Colonic mucosa (tissue), 4 donors: Measurements from ENCODE around the gene OAS1. TPM values are rescaled to one million over a fixed set of nuclear protein-coding genes. Genes with fewer than 3 reads are reported as not detected.

Experiments
- DNase-seq: peaks from one replicate; pipeline ENCODE4 v3.0.0-alpha.2; 2020
- H3K27ac ChIP-seq: fragments of 200-600 bp; one replicate; pipeline ENCODE4 v1.8.0; 2021
- H3K27me3 ChIP-seq: fragments of 200-600 bp; one replicate; pipeline ENCODE4 v1.8.0; 2021
- H3K36me3 ChIP-seq: fragments of 200-600 bp; one replicate; pipeline ENCODE4 v1.8.0; 2021
- H3K4me1 ChIP-seq: fragments of 200-600 bp; one replicate; pipeline ENCODE4 v1.8.0; 2021; ENCODE audit warnings: mild to moderate bottlenecking
- H3K4me3 ChIP-seq: fragments of 200-600 bp; one replicate; pipeline ENCODE4 v1.8.0; 2021
- H3K9ac ChIP-seq, 2 donors: one replicate each; pipeline ENCODE4 v1.7.0; 2013; ENCODE audit warnings: control low read depth in 2 of 2, low read depth in 2 of 2, low read length in 2 of 2
- H3K9me3 ChIP-seq: fragments of 200-600 bp; one replicate; pipeline ENCODE4 v1.8.0; 2021
- CTCF ChIP-seq: fragments of 200-600 bp; IDR thresholded peaks from one replicate; pipeline ENCODE4 v1.8.0; 2022; ENCODE audit warnings: antibody characterized with exemption, mild to moderate bottlenecking
- intact Hi-C: fragments of 100-400 bp; cut with DNase I; formaldehyde crosslinking; loops from one replicate; pipeline ENCODE4 v1.14.1; 2022
- total RNA-seq, 2 donors: library from RNA; stranded (reverse); fragmentation: NEBNext Ultra II Directional in 1 of 2; extraction: Animal tissue kit (Norgen Biotek cat#: 25700) in 1 of 2; gene quantifications; one replicate each; pipeline ENCODE4 v1.2.1, GENCODE V29; 2021
- donor health status: healthy.
- donor health status: DM: no; HTN: no; CAD: no.
- donor health status: DM: no; HTN: no; CAD: no.

The OAS1 gene
- total RNA-seq, 2 donors from 2014 or later, result 98.2 to 110 TPM

- H3K9ac ChIP-seq, result no peak overlapping the region
- H3K9me3 ChIP-seq, result no peaks in the 10 kb centered on the region
- intact Hi-C loops, result no loop called here
- no peak overlapping the region for H3K27ac ChIP-seq
- no peak for TF ChIP-seq CTCF
- no peaks in the 10 kb centered on the region for H3K4me1 ChIP-seq
- DNase-seq, result no peak
- no peak overlapping the region for H3K4me3 ChIP-seq
- H3K27me3 ChIP-seq, result no peaks in the 10 kb centered on the region
- no peaks in the 10 kb centered on the region for H3K36me3 ChIP-seq
Observed at GRCh38 chr12:112898380-112898779, 8.4 kb upstream of the OAS1 start.

- DNase-seq, result peak; percentile 68
- no peaks in the 10 kb centered on the region for H3K9me3 ChIP-seq
- intact Hi-C loops, result loop anchor here (5.0 kb wide), 1 partner anchor 37 kb away; the partner anchor contains the start of gene OAS3
- no peak overlapping the region for H3K27ac ChIP-seq
- no peaks in the 10 kb centered on the region for H3K4me1 ChIP-seq
- H3K36me3 ChIP-seq, result no peaks in the 10 kb centered on the region
- no peak overlapping the region for H3K9ac ChIP-seq
- H3K4me3 ChIP-seq, result no peak overlapping the region
- H3K27me3 ChIP-seq, result no peaks in the 10 kb centered on the region
- TF ChIP-seq CTCF, result peak; percentile 67
Observed at GRCh38 chr12:112900298-112901145, 6.2 kb upstream of the OAS1 start.

DNA sequence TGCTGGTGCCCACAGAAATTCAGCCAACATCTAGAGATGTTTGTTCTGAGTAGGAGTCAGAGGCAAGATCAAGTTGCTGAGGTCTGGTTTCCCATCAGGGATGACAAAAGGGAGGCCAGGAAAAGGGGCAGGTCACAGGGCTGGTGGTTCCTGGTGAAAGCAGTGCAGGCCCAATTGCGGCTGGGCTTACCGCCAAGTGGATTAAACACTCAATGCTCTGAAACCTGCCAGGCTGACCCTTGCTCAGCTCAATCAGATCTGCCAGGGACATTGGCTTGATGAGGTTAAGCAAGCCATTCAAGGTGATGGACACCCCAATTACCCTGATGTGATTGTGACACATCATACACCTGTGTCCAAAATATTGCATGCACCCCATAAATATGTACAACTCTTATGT lies 5.5 kb upstream of the OAS1 start:
- H3K36me3 ChIP-seq, result no peaks in the 10 kb centered on the region
- no peak for TF ChIP-seq CTCF
- no peak overlapping the region for H3K27ac ChIP-seq
- intact Hi-C loops, result loop anchor here (5.0 kb wide), 1 partner anchor 36 kb away; the partner anchor contains the start of gene OAS3
- no peaks in the 10 kb centered on the region for H3K27me3 ChIP-seq
- H3K4me3 ChIP-seq, result no peak overlapping the region
- peak; percentile 80 for DNase-seq
- H3K9me3 ChIP-seq, result no peaks in the 10 kb centered on the region
- H3K4me1 ChIP-seq, result peaks cover 2% of the 10 kb centered on the region
- H3K9ac ChIP-seq, result no peak overlapping the region

DNA sequence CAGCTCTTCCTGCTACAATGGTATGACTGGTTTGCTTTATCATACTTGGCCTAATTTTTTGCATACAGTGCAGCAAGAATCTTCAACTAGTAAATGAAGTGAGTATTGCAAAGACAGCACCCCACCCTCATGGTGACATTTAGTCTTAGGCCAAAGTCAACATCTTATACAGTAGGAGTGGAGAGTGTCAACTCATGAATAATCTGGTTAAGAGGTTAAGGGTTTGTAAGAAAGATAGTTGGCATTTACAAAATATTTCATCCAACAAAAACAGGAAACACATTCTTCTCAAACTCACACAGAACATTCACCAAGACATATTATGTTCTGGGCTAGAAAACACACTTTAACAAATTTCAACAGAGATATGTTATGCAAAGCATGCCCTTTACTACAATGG lies 2.2 kb upstream of the OAS1 start:
- peak; percentile 41 for DNase-seq

More for the DNA sequence above, 2.2 kb upstream of the OAS1 start:
- Histone ChIP-seq H3K27me3 (no peaks in the 10 kb centered on the region), H3K9me3 (no peaks in the 10 kb centered on the region), H3K4me1 (peaks cover 17% of the 10 kb centered on the region), H3K36me3 (no peaks in the 10 kb centered on the region), H3K9ac (no peak overlapping the region), H3K27ac (peak overlapping the region; percentile 84), H3K4me3 (no peak overlapping the region)
- TF ChIP-seq CTCF, result no peak
- intact Hi-C loops, result loop anchor here (5.0 kb wide), 1 partner anchor 33 kb away; the partner anchor contains the start of gene OAS3
